ELR (cell line): ENCODE data around the gene FBXL17.

Experiments
- DNase-seq: peaks from one replicate; pipeline ENCODE4 v3.0.0-alpha.2; 2015; ENCODE audit warnings: low read depth

The FBXL17 gene

GRCh38 chr5:108164574-108164973 is 217.3 kb downstream of the FBXL17 start:
- no peak for DNase-seq

- DNase-seq: peak; percentile 4
Observed at GRCh38 chr5:108152854-108153253, 229.0 kb downstream of the FBXL17 start.

GRCh38 chr5:108149369-108149768 is 232.5 kb downstream of the FBXL17 start:
- no peak for DNase-seq

- DNase-seq: peak; percentile 56
Observed at GRCh38 chr5:108148715-108149139, 233.2 kb downstream of the FBXL17 start.

- no peak for DNase-seq
Observed at GRCh38 chr5:108146222-108146621, 235.7 kb downstream of the FBXL17 start.

GRCh38 chr5:108145351-108145750 is 236.5 kb downstream of the FBXL17 start:
- DNase-seq: no peak

- no peak for DNase-seq
Observed at GRCh38 chr5:108144332-108144731, 237.6 kb downstream of the FBXL17 start.

- peak; percentile 42 for DNase-seq
Observed at GRCh38 chr5:108143581-108143980, 238.3 kb downstream of the FBXL17 start.

GRCh38 chr5:108141676-108142075 is 240.2 kb downstream of the FBXL17 start:
- DNase-seq: peak; percentile 5

GRCh38 chr5:108136493-108136892 is 245.4 kb downstream of the FBXL17 start:
- DNase-seq: no peak

GRCh38 chr5:108129129-108129528 is 252.8 kb downstream of the FBXL17 start:
- DNase-seq: no peak

- no peak for DNase-seq
Observed at GRCh38 chr5:108125771-108126511, 256.0 kb downstream of the FBXL17 start.

- DNase-seq: no peak
Observed at GRCh38 chr5:108124596-108124995, 257.3 kb downstream of the FBXL17 start.

GRCh38 chr5:108122702-108123101 is 259.2 kb downstream of the FBXL17 start:
- no peak for DNase-seq

- DNase-seq: no peak
Observed at GRCh38 chr5:108118813-108119514, 262.9 kb downstream of the FBXL17 start.

- DNase-seq: no peak
Observed at GRCh38 chr5:108115673-108116072, 266.2 kb downstream of the FBXL17 start.

- no peak for DNase-seq
Observed at GRCh38 chr5:108113950-108114349, 267.9 kb downstream of the FBXL17 start.

GRCh38 chr5:108111736-108112135 is 270.2 kb downstream of the FBXL17 start:
- DNase-seq: no peak

GRCh38 chr5:108109059-108109458 is 272.8 kb downstream of the FBXL17 start:
- DNase-seq: no peak

- DNase-seq: no peak
Observed at GRCh38 chr5:108104448-108104847, 277.4 kb downstream of the FBXL17 start.

GRCh38 chr5:108102463-108102862 is 279.4 kb downstream of the FBXL17 start:
- no peak for DNase-seq

- DNase-seq: no peak
Observed at GRCh38 chr5:108101821-108102220, 280.1 kb downstream of the FBXL17 start.

GRCh38 chr5:108101130-108101529 is 280.8 kb downstream of the FBXL17 start:
- DNase-seq: no peak

GRCh38 chr5:108094800-108095199 is 287.1 kb downstream of the FBXL17 start:
- no peak for DNase-seq
